ENCODE results near the gene CHRNB1.

Gene CHRNB1

GRCh38 chr17:7444682-7445618, at the start of gene CHRNB1:
CHRNB1 (plus strand) TSS chr17:7445061; CDS start chr17:7445128, 67 bp downstream.
- FAIRE-seq (peak; percentile 69), DNase-seq (ENCODE audit: insufficient read length, low spot score) (peak; percentile 66)

- no peak for DNase-seq (ENCODE audit: insufficient read length, low spot score)
- FAIRE-seq: no peak
These were observed 48.7 kb upstream of the CHRNB1 start for GRCh38 chr17:7396147-7396546.

- DNase-seq (ENCODE audit: insufficient read length, low spot score) (no peak), FAIRE-seq (no peak)
These were observed 46.2 kb upstream of the CHRNB1 start for GRCh38 chr17:7398612-7399011.

- FAIRE-seq (peak; percentile 72), DNase-seq (ENCODE audit: insufficient read length, low spot score) (no peak)
These were observed 41.7 kb upstream of the CHRNB1 start for GRCh38 chr17:7403043-7403726.

GRCh38 chr17:7403727-7403976, 41.2 kb upstream of the CHRNB1 start:
- DNase-seq (ENCODE audit: insufficient read length, low spot score) (no peak), FAIRE-seq (no peak)

- FAIRE-seq: peak; percentile 100
- peak; percentile 98 for DNase-seq (ENCODE audit: insufficient read length, low spot score)
These were observed 40.7 kb upstream of the CHRNB1 start, which contains the start of gene TMEM256 for GRCh38 chr17:7403977-7404736. TMEM256 (minus strand) TSS chr17:7404097; CDS start chr17:7404084, 13 bp downstream.

- no peak for DNase-seq (ENCODE audit: insufficient read length, low spot score)
- FAIRE-seq: no peak
These were observed 40.0 kb upstream of the CHRNB1 start for GRCh38 chr17:7404737-7405349.

GRCh38 chr17:7405350-7406234, 39.3 kb upstream of the CHRNB1 start:
- no peak for FAIRE-seq

GRCh38 chr17:7406235-7406825, 38.5 kb upstream of the CHRNB1 start:
- no peak for FAIRE-seq

More at GRCh38 chr17:7405350-7406234, 39.3 kb upstream of the CHRNB1 start:
- DNase-seq (ENCODE audit: insufficient read length, low spot score): no peak

GRCh38 chr17:7407082-7407481, 37.8 kb upstream of the CHRNB1 start:
- DNase-seq (ENCODE audit: insufficient read length, low spot score) (no peak), FAIRE-seq (no peak)

More at GRCh38 chr17:7406235-7406825, 38.5 kb upstream of the CHRNB1 start:
- DNase-seq (ENCODE audit: insufficient read length, low spot score): no peak

- no peak for FAIRE-seq
- DNase-seq (ENCODE audit: insufficient read length, low spot score): no peak
These were observed 37.2 kb upstream of the CHRNB1 start, which contains the start of gene NLGN2 for GRCh38 chr17:7407485-7408251. NLGN2 (plus strand) TSS chr17:7407845; CDS start chr17:7408256, 411 bp downstream.

GRCh38 chr17:7408252-7408727, 36.6 kb upstream of the CHRNB1 start:
- DNase-seq (ENCODE audit: insufficient read length, low spot score) (no peak), FAIRE-seq (no peak)

- no peak for DNase-seq (ENCODE audit: insufficient read length, low spot score)
- no peak for FAIRE-seq
These were observed 36.0 kb upstream of the CHRNB1 start for GRCh38 chr17:7408863-7409262.

- DNase-seq (ENCODE audit: insufficient read length, low spot score): no peak
- FAIRE-seq: no peak
These were observed 35.1 kb upstream of the CHRNB1 start for GRCh38 chr17:7409716-7410115.

- no peak for FAIRE-seq
These were observed 34.0 kb upstream of the CHRNB1 start for GRCh38 chr17:7410634-7411426.

GRCh38 chr17:7411427-7411750, 33.5 kb upstream of the CHRNB1 start:
- FAIRE-seq (no peak), DNase-seq (ENCODE audit: insufficient read length, low spot score) (no peak)

More at GRCh38 chr17:7410634-7411426, 34.0 kb upstream of the CHRNB1 start:
- no peak for DNase-seq (ENCODE audit: insufficient read length, low spot score)

GRCh38 chr17:7413346-7413985, 31.4 kb upstream of the CHRNB1 start:
- DNase-seq (ENCODE audit: insufficient read length, low spot score) (no peak), FAIRE-seq (no peak)

All from GM19239 (cell line).